GM12865 (cell line): ENCODE data around the gene POC5.
"Not testable (repeated sequence)": the region's sequence is repeated elsewhere in the genome, so short reads cannot be mapped to it uniquely, and the experiment has no call there.

Experiments used
- DNase-seq: peaks from one replicate; pipeline ENCODE4 v3.0.0; 2010; ENCODE audit warnings: low read depth
- H3K4me3 ChIP-seq: 2 replicates; pipeline ENCODE4 v1.5.1; 2011; ENCODE audit warnings: mild to moderate bottlenecking, low read depth, low read length, control low read depth
- CTCF ChIP-seq: IDR thresholded peaks from 2 replicates; pipeline ENCODE4 v1.5.1; 2011; ENCODE audit warnings: low read length, control low read depth, low read depth, inconsistent platforms; ENCODE audit not compliant: insufficient read depth; ENCODE audit errors: missing control alignments

The POC5 gene

GRCh38 chr5:75706016-75706415 is 11.2 kb downstream of the POC5 start:
- TF ChIP-seq CTCF: no peak
- no peak overlapping the region for H3K4me3 ChIP-seq
- DNase-seq: no peak

- H3K4me3 ChIP-seq: no peak overlapping the region
These were observed 15.4 kb downstream of the POC5 start for GRCh38 chr5:75701856-75702255.

GRCh38 chr5:75695472-75696351 is 21.5 kb downstream of the POC5 start:
- not testable (repeated sequence) for DNase-seq, H3K4me3 ChIP-seq

More at GRCh38 chr5:75701856-75702255, 15.4 kb downstream of the POC5 start:
- DNase-seq: no peak
- no peak for TF ChIP-seq CTCF

- H3K4me3 ChIP-seq: no peak overlapping the region
- TF ChIP-seq CTCF: no peak
- DNase-seq: no peak
These were observed 22.5 kb downstream of the POC5 start for GRCh38 chr5:75694781-75695180.

- TF ChIP-seq CTCF: no peak
- no peak for DNase-seq
- H3K4me3 ChIP-seq: no peak overlapping the region
These were observed 26.6 kb downstream of the POC5 start for GRCh38 chr5:75690669-75691068.

GRCh38 chr5:75686480-75686879 is 30.8 kb downstream of the POC5 start:
- no peak for DNase-seq
- no peak for TF ChIP-seq CTCF
- no peak overlapping the region for H3K4me3 ChIP-seq

- DNase-seq: no peak
- TF ChIP-seq CTCF: no peak
These were observed 32.1 kb downstream of the POC5 start for GRCh38 chr5:75685141-75685540.

More at GRCh38 chr5:75685141-75685540, 32.1 kb downstream of the POC5 start:
- no peak overlapping the region for H3K4me3 ChIP-seq
